OCI-LY1 (cell line): ENCODE measurements around the gene ASIC4.

Source experiments
- H2AFZ ChIP-seq: fragments of 200-600 bp; sonication (generic), shearing (Covaris generic); 2 replicates; pipeline ENCODE4 v1.6.0; 2014; ENCODE audit warnings: antibody characterized with exemption, mild to moderate bottlenecking, low read length
- H3F3A ChIP-seq: fragments of 200-600 bp; sonication (generic), shearing (Covaris generic); 2 replicates; pipeline ENCODE4 v1.6.0; 2014; ENCODE audit warnings: mild to moderate bottlenecking, antibody characterized with exemption, low read length, moderate library complexity; ENCODE audit not compliant: insufficient read depth
- H3K27ac ChIP-seq: fragments of 200-600 bp; sonication (generic); 2 replicates; pipeline ENCODE4 v1.5.1; 2014; ENCODE audit warnings: low read length, mixed run types, mild to moderate bottlenecking, low read depth; ENCODE audit not compliant: poor library complexity, severe bottlenecking
- H3K27me3 ChIP-seq: fragments of 200-600 bp; sonication (generic); 2 replicates; pipeline ENCODE4 v1.6.0; 2014; ENCODE audit warnings: antibody characterized with exemption, mild to moderate bottlenecking, low read length, moderate library complexity; ENCODE audit not compliant: insufficient read depth
- H3K36me3 ChIP-seq: fragments of 200-600 bp; sonication (generic); 2 replicates; pipeline ENCODE4 v1.6.1; 2014; ENCODE audit warnings: mild to moderate bottlenecking, antibody characterized with exemption, low read length, moderate library complexity, mixed read lengths; ENCODE audit not compliant: insufficient read depth
- H3K4me1 ChIP-seq: fragments of 200-600 bp; sonication (generic); 2 replicates; pipeline ENCODE4 v1.5.1; 2014; ENCODE audit warnings: mild to moderate bottlenecking, low read length, moderate library complexity; ENCODE audit not compliant: insufficient read depth, severe bottlenecking
- H3K4me2 ChIP-seq: fragments of 200-600 bp; sonication (generic), shearing (Covaris generic); 2 replicates; pipeline ENCODE4 v1.6.1; 2014; ENCODE audit warnings: low read length
- H3K4me3 ChIP-seq: fragments of 200-600 bp; sonication (generic); 2 replicates; pipeline ENCODE4 v1.5.1; 2014; ENCODE audit warnings: low read length, low read depth, mild to moderate bottlenecking, mixed read lengths; ENCODE audit not compliant: poor library complexity, severe bottlenecking
- H3K79me2 ChIP-seq: fragments of 200-600 bp; shearing (Covaris generic); 2 replicates; pipeline ENCODE4 v1.6.1; 2016; ENCODE audit warnings: mixed run types, low read length, mixed read lengths; ENCODE audit not compliant: insufficient read depth
- H3K9ac ChIP-seq: fragments of 200-600 bp; sonication (generic), shearing (Covaris generic); 2 replicates; pipeline ENCODE4 v1.6.1; 2014; ENCODE audit warnings: mild to moderate bottlenecking, low read length, mixed read lengths
- H3K9me2 ChIP-seq: fragments of 200-600 bp; sonication (generic), shearing (Covaris generic); 2 replicates; pipeline ENCODE4 v1.6.1; 2014; ENCODE audit warnings: low read depth, mild to moderate bottlenecking, low read length, mixed read lengths
- H3K9me3 ChIP-seq: fragments of 200-600 bp; shearing (Covaris generic); 2 replicates; pipeline ENCODE4 v1.6.1; 2014; ENCODE audit warnings: low read length, mixed read lengths
- H4K20me1 ChIP-seq: fragments of 200-600 bp; sonication (generic), shearing (Covaris generic); 2 replicates; pipeline ENCODE4 v1.6.0; 2016; ENCODE audit warnings: mild to moderate bottlenecking, low read length; ENCODE audit not compliant: insufficient read depth
- CTCF ChIP-seq: fragments of 200-600 bp; sonication (generic), shearing (Covaris generic); IDR thresholded peaks from 2 replicates; pipeline ENCODE4 v1.5.1; 2017; ENCODE audit warnings: mild to moderate bottlenecking, antibody characterized with exemption, low read length, moderate library complexity, mixed read lengths
- EZH2 ChIP-seq: fragments of 200-600 bp; sonication (generic), shearing (Covaris generic); IDR thresholded peaks from 2 replicates; pipeline ENCODE4 v1.8.0; 2017; ENCODE audit warnings: borderline replicate concordance, mixed run types, mild to moderate bottlenecking, antibody characterized with exemption, low read length, moderate library complexity, mixed read lengths

ASIC4 gene

GRCh38 chr2:219551441-219552381 lies 37.4 kb downstream of the ASIC4 start:
- Histone ChIP-seq H3K79me2 (no peaks in the 10 kb centered on the region), H3K9ac (no peak overlapping the region), H3K27me3 (0 out of 2 replicates have a peak, but pooled peaks cover 3% of the 10 kb centered on the region), H2AFZ (no peak overlapping the region), H4K20me1 (no peaks in the 10 kb centered on the region), H3K4me2 (no peak overlapping the region), H3K4me1 (no peaks in the 10 kb centered on the region), H3K4me3 (no peak overlapping the region), H3K27ac (no peak overlapping the region), H3K9me2 (no peaks in the 10 kb centered on the region), H3F3A (no peaks in the 10 kb centered on the region), H3K9me3 (no peaks in the 10 kb centered on the region), H3K36me3 (no peaks in the 10 kb centered on the region)
- TF ChIP-seq EZH2 (no peak), CTCF (no peak)

GRCh38 chr2:219552382-219553167 lies 38.3 kb downstream of the ASIC4 start:
- H3K4me2 ChIP-seq: no peak overlapping the region
- no peak overlapping the region for H3K4me3 ChIP-seq
- no peaks in the 10 kb centered on the region for H3K4me1 ChIP-seq
- H3K79me2 ChIP-seq: no peaks in the 10 kb centered on the region
- no peak overlapping the region for H3K27ac ChIP-seq
- H3F3A ChIP-seq: no peaks in the 10 kb centered on the region
- H3K9me3 ChIP-seq: no peaks in the 10 kb centered on the region
- H3K9me2 ChIP-seq: no peaks in the 10 kb centered on the region
- 0 out of 2 replicates have a peak, but pooled peaks cover 4% of the 10 kb centered on the region for H3K27me3 ChIP-seq
- H2AFZ ChIP-seq: no peak overlapping the region
- no peaks in the 10 kb centered on the region for H3K36me3 ChIP-seq
- H4K20me1 ChIP-seq: no peaks in the 10 kb centered on the region
- H3K9ac ChIP-seq: no peak overlapping the region
- TF ChIP-seq CTCF (no peak), EZH2 (no peak)

GRCh38 chr2:219553168-219553417 lies 38.8 kb downstream of the ASIC4 start:
- no peak overlapping the region for H3K27ac ChIP-seq
- H3F3A ChIP-seq: no peaks in the 10 kb centered on the region
- H3K9me3 ChIP-seq: no peaks in the 10 kb centered on the region
- 0 out of 2 replicates have a peak, but pooled peaks cover 4% of the 10 kb centered on the region for H3K27me3 ChIP-seq
- no peak overlapping the region for H3K4me3 ChIP-seq
- no peaks in the 10 kb centered on the region for H3K4me1 ChIP-seq
- TF ChIP-seq CTCF: no peak
- TF ChIP-seq EZH2: no peak
- no peaks in the 10 kb centered on the region for H4K20me1 ChIP-seq
- no peak overlapping the region for H3K9ac ChIP-seq
- H3K79me2 ChIP-seq: no peaks in the 10 kb centered on the region
- no peak overlapping the region for H2AFZ ChIP-seq
- no peaks in the 10 kb centered on the region for H3K9me2 ChIP-seq
- H3K4me2 ChIP-seq: no peak overlapping the region
- no peaks in the 10 kb centered on the region for H3K36me3 ChIP-seq
